ENCODE data around the gene IVL.

- no peak for TF ChIP-seq SIN3A (IDR thresholded peaks at IDR 0.05; ENCODE audit: borderline replicate concordance, insufficient read depth, low read depth, low read length)
- no peak for TF ChIP-seq CTCF (IDR thresholded peaks at IDR 0.05)
These were observed 23.9 kb downstream of the IVL start for GRCh38 chr1:152932170-152932811.

Measured in Panc1 (cell line).